HEK293T (cell line): ENCODE results near the gene PPRC1.

Experiments
- CTCF ChIA-PET: fragments of 350-600 bp; formaldehyde crosslinking; extraction: SDS; loops from one replicate; lab custom pipeline; 2021; ENCODE audit warnings: antibody characterized with exemption, inconsistent platforms; lab: Yijun Ruan, JAX
- POLR2A ChIA-PET: fragments of 350-600 bp; formaldehyde crosslinking; extraction: SDS; loops from one replicate; lab custom pipeline; 2020; ENCODE audit warnings: antibody characterized with exemption, inconsistent platforms; lab: Yijun Ruan, JAX
- DNase-seq: peaks from one replicate; pipeline ENCODE4 v3.0.0; 2012; ENCODE audit warnings: mixed read lengths; ENCODE audit errors: extremely low spot score
- ARNT ChIP-seq: fragments of 450-650 bp; IDR thresholded peaks from 2 replicates; pipeline ENCODE4 v1.6.1; 2017; ENCODE audit warnings: mild to moderate bottlenecking
- BHLHE40 ChIP-seq: fragments of 450-650 bp; IDR thresholded peaks from 2 replicates; pipeline ENCODE4 v1.6.1; 2016; ENCODE audit warnings: mild to moderate bottlenecking, moderate library complexity, borderline replicate concordance
- CTBP1 ChIP-seq: fragments of 450-650 bp; IDR thresholded peaks from 2 replicates; pipeline ENCODE4 v1.6.1; 2016; ENCODE audit warnings: borderline replicate concordance
- ELF4 ChIP-seq: fragments of 450-650 bp; IDR thresholded peaks from 2 replicates; pipeline ENCODE4 v1.6.1; 2017; ENCODE audit warnings: antibody characterized with exemption
- FOXA1 ChIP-seq: fragments of 450-650 bp; IDR thresholded peaks from 2 replicates; pipeline ENCODE4 v1.6.1; 2016; ENCODE audit warnings: mild to moderate bottlenecking
- FOXK2 ChIP-seq: fragments of 450-650 bp; IDR thresholded peaks from 2 replicates; pipeline ENCODE4 v1.6.1; 2016; ENCODE audit warnings: mild to moderate bottlenecking
- FOXM1 ChIP-seq: fragments of 450-650 bp; IDR thresholded peaks from 2 replicates; pipeline ENCODE4 v1.6.1; 2017; ENCODE audit warnings: mild to moderate bottlenecking, borderline replicate concordance
- HDGF ChIP-seq: fragments of 450-650 bp; IDR thresholded peaks from 2 replicates; pipeline ENCODE4 v1.6.1; 2017; ENCODE audit warnings: antibody characterized with exemption, borderline replicate concordance
- L3MBTL2 ChIP-seq: fragments of 450-650 bp; conservative IDR thresholded peaks from 2 replicates; pipeline ENCODE4 v1.6.1; 2016; ENCODE audit warnings: mild to moderate bottlenecking
- LEF1 ChIP-seq: fragments of 450-650 bp; IDR thresholded peaks from 2 replicates; pipeline ENCODE4 v1.6.1; 2017; ENCODE audit warnings: mild to moderate bottlenecking, borderline replicate concordance
- NFRKB ChIP-seq: fragments of 450-650 bp; IDR thresholded peaks from 2 replicates; pipeline ENCODE4 v1.6.1; 2016; ENCODE audit warnings: mild to moderate bottlenecking, moderate library complexity
- SP1 ChIP-seq: fragments of 450-650 bp; IDR thresholded peaks from 2 replicates; pipeline ENCODE4 v1.6.1; 2017
- SUZ12 ChIP-seq: fragments of 450-650 bp; IDR thresholded peaks from 2 replicates; pipeline ENCODE4 v1.6.1; 2016; ENCODE audit warnings: mild to moderate bottlenecking
- TARDBP ChIP-seq: fragments of 450-650 bp; IDR thresholded peaks from 2 replicates; pipeline ENCODE4 v1.6.1; 2016
- ZNF384 ChIP-seq: fragments of 450-650 bp; IDR thresholded peaks from 2 replicates; pipeline ENCODE4 v1.6.1; 2016
- TF ChIP-seq, protein P1 (sequence below): fragments of 450-650 bp; IDR thresholded peaks from 2 replicates; pipeline ENCODE4 v1.6.1; 2016

Gene PPRC1, protein sequence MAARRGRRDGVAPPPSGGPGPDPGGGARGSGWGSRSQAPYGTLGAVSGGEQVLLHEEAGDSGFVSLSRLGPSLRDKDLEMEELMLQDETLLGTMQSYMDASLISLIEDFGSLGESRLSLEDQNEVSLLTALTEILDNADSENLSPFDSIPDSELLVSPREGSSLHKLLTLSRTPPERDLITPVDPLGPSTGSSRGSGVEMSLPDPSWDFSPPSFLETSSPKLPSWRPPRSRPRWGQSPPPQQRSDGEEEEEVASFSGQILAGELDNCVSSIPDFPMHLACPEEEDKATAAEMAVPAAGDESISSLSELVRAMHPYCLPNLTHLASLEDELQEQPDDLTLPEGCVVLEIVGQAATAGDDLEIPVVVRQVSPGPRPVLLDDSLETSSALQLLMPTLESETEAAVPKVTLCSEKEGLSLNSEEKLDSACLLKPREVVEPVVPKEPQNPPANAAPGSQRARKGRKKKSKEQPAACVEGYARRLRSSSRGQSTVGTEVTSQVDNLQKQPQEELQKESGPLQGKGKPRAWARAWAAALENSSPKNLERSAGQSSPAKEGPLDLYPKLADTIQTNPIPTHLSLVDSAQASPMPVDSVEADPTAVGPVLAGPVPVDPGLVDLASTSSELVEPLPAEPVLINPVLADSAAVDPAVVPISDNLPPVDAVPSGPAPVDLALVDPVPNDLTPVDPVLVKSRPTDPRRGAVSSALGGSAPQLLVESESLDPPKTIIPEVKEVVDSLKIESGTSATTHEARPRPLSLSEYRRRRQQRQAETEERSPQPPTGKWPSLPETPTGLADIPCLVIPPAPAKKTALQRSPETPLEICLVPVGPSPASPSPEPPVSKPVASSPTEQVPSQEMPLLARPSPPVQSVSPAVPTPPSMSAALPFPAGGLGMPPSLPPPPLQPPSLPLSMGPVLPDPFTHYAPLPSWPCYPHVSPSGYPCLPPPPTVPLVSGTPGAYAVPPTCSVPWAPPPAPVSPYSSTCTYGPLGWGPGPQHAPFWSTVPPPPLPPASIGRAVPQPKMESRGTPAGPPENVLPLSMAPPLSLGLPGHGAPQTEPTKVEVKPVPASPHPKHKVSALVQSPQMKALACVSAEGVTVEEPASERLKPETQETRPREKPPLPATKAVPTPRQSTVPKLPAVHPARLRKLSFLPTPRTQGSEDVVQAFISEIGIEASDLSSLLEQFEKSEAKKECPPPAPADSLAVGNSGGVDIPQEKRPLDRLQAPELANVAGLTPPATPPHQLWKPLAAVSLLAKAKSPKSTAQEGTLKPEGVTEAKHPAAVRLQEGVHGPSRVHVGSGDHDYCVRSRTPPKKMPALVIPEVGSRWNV (N-terminal part only)

DNA sequence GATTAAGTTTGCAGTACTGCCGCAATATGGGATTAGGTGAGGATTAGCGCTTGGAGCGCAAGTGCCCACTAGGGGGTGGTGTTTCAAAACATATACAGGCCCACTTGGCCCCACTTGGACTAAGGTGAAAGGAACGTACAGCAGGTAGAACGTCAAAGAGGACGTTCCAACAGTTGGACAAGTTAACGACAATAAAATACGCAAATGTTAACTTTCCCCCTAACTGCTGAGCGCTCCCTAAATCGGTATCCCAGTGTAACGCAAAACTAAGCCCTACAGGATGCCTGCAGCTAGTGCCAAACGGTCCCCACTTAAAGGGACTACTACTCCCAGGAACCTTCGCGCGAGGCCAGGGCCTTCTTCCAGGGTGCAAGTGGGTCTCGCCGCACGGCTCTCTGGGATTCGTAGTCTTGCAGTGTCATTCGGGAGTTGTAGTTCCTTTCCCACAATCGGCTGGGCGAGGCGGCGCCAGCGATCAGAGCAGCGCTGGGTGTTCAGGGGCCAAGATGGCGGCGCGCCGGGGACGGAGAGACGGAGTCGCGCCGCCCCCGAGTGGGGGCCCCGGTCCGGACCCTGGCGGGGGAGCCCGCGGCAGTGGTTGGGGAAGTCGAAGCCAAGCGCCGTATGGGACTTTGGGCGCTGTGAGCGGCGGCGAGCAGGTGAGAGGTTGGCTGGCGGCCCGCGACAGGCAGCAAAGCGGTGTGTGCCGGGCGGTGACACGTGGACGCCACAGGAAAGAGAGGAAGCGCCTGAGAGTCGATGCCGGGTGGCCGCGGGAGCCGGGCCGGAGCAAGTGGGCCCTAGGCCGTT, at the start of gene PPRC1:
Gene PPRC1, plus strand, starts transcription at position 478 of the 810 bp plus-strand sequence. Its CDS starts 29 bp downstream, at position 507.
- TF ChIP-seq SP1 = no peak
- peak; percentile 86 for TF ChIP-seq ELF4
- peak; percentile 88 for TF ChIP-seq SUZ12
- TF ChIP-seq, protein P1, sequence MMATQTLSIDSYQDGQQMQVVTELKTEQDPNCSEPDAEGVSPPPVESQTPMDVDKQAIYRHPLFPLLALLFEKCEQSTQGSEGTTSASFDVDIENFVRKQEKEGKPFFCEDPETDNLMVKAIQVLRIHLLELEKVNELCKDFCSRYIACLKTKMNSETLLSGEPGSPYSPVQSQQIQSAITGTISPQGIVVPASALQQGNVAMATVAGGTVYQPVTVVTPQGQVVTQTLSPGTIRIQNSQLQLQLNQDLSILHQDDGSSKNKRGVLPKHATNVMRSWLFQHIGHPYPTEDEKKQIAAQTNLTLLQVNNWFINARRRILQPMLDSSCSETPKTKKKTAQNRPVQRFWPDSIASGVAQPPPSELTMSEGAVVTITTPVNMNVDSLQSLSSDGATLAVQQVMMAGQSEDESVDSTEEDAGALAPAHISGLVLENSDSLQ = no peak
- TF ChIP-seq L3MBTL2 = peak; percentile 76; the same call in 1 of the 2 replicates
- TF ChIP-seq FOXM1 = no peak
- TF ChIP-seq NFRKB = peak; percentile 70; the same call in 1 of the 2 replicates
- TF ChIP-seq ARNT = no peak
- CTCF ChIA-PET = interaction anchor here (1.0 to 1.6 kb wide), 5 partner anchors 10 to 98 kb away, joined by 3 to 4 read pairs (median 4); no protein-coding TSS in a partner anchor
- POLR2A ChIA-PET = interaction anchor here (0.6 to 2.0 kb wide), 4 partner anchors 18 to 28 kb away, joined by 3 to 5 read pairs (median 4); partner anchors contain the start of gene NOLC1

DNA sequence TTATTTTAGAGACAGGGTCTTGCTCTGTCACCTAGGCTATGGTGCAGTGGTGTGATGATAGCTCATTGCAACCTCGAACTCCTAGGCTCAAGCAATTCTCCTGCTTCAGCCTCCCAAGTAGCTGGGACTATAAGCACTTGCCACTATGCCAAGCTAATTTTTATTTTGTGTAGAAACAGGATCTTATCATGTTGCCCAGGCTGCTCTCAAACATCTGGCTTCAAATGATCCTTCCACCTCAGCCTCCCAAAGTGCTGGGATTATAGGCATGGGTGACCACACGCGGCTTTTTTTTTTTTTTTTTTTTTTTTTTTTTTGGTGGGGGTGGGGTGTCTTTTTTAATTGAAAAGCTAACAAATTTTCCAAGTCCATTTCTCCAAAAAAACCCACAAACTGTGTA, 49.3 kb upstream of the PPRC1 start:
- CTCF ChIA-PET = interaction anchor here (0.6 to 0.9 kb wide), 2 partner anchors 10 to 275 kb away, joined by 3 to 4 read pairs; no protein-coding TSS in a partner anchor
- DNase-seq = no peak
- POLR2A ChIA-PET = interaction anchor here (1.1 kb wide), 1 partner anchor 11 kb away, joined by 3 read pairs; no protein-coding TSS in a partner anchor
- no peak for TF ChIP-seq ELF4
- no peak for TF ChIP-seq L3MBTL2
- TF ChIP-seq LEF1 = no peak
- no peak for TF ChIP-seq TARDBP
- no peak for TF ChIP-seq FOXM1
- no peak for TF ChIP-seq CTBP1
- no peak for TF ChIP-seq BHLHE40
- no peak for TF ChIP-seq HDGF
- no peak for TF ChIP-seq ZNF384
- TF ChIP-seq FOXA1 = no peak
- TF ChIP-seq, protein P1 = no peak
- TF ChIP-seq FOXK2 = no peak
- TF ChIP-seq NFRKB = no peak
- no peak for TF ChIP-seq ARNT
- no peak for TF ChIP-seq SP1
- TF ChIP-seq SUZ12 = no peak

More for the DNA sequence above, at the start of gene PPRC1:
- DNase-seq = peak; percentile 98

DNA sequence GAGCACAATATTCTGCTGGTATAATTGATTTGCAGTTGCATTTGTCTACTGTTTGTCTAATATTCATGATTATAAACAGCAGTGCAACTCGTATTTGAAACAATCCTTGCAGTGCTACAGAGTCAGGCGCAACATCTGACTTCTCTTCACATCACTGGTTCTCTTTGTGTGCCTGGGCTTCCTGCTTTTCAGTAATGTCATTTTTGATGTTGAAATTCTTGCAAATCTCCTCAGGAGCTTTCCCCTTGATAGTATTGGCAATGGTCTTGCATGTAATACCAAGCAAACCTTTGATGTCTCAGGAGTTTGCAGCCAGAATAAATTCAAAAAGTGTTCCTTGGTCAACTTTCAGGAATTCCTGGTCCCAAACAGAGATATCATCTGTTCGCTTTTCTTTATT, 47.5 kb upstream of the PPRC1 start:
- CTCF ChIA-PET = no interaction called here
- POLR2A ChIA-PET = no interaction called here
- no peak for TF ChIP-seq L3MBTL2
- TF ChIP-seq HDGF = no peak
- TF ChIP-seq BHLHE40 = no peak
- TF ChIP-seq NFRKB = no peak
- no peak for TF ChIP-seq SUZ12
- TF ChIP-seq TARDBP = no peak
- TF ChIP-seq ZNF384 = no peak
- no peak for TF ChIP-seq ARNT
- TF ChIP-seq CTBP1 = no peak
- TF ChIP-seq FOXK2 = no peak
- TF ChIP-seq FOXM1 = no peak
- TF ChIP-seq ELF4 = no peak
- no peak for TF ChIP-seq SP1
- no peak for TF ChIP-seq FOXA1
- TF ChIP-seq, protein P1 = no peak
- no peak for TF ChIP-seq LEF1
- no peak for DNase-seq

DNA sequence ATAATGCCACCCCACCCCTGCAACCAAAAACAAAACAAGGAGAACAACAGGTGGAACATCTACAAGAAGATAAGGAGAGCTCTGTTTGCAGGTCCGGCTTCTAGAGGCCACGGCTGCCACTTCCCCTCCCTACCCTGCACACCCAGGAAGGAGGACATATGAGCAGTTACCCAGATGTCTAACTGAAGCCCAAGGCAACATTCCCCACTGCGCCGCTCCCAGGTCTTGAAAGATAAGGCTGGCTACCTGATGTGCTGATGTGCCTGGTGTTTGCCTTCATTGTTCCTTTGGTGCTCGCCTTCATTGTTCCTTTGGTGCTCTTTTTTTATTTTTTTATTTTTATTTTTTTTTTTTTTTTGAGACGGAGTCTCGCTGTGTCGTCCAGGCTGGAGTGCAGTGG, 46.6 kb upstream of the PPRC1 start:
- ChIA-PET CTCF (no interaction called here), POLR2A (no interaction called here)
- TF ChIP-seq L3MBTL2 (no peak), SUZ12 (no peak), FOXA1 (no peak), TARDBP (no peak), LEF1 (no peak), FOXK2 (no peak), BHLHE40 (no peak)
- TF ChIP-seq, protein P1 = no peak
- no peak for DNase-seq
